Hepatocyte (in vitro differentiated cells): Measurements from ENCODE around the gene OR51L1. TPM values are rescaled to one million over a fixed set of nuclear protein-coding genes. Genes with fewer than 3 reads are reported as not detected.

ENCODE experiments used
- DNase-seq: peaks from one replicate; pipeline ENCODE4 v3.0.0-alpha.2; 2016; ENCODE audit warnings: low spot score
- H2AFZ ChIP-seq: fragments of 200-600 bp; sonication (generic); 2 replicates; pipeline ENCODE4 v1.6.0; 2016; ENCODE audit warnings: antibody characterized with exemption, mild to moderate bottlenecking
- H3K27ac ChIP-seq: fragments of 200-600 bp; sonication (generic); 2 replicates; pipeline ENCODE4 v1.5.1; 2016; ENCODE audit warnings: mild to moderate bottlenecking
- H3K27me3 ChIP-seq: fragments of 200-600 bp; sonication (generic); 2 replicates; pipeline ENCODE4 v1.6.1; 2016
- H3K36me3 ChIP-seq: fragments of 200-600 bp; sonication (generic); replicated peaks from 2 replicates; pipeline ENCODE4 v1.5.1; 2016; ENCODE audit warnings: low read depth; ENCODE audit not compliant: insufficient read depth
- H3K4me1 ChIP-seq: fragments of 200-600 bp; sonication (generic); 2 replicates; pipeline ENCODE4 v1.5.1; 2016; ENCODE audit warnings: mild to moderate bottlenecking, moderate library complexity; ENCODE audit not compliant: insufficient read depth
- H3K4me2 ChIP-seq: fragments of 200-600 bp; sonication (generic); 2 replicates; pipeline ENCODE4 v1.6.0; 2016
- H3K4me3 ChIP-seq: fragments of 200-600 bp; sonication (generic); 2 replicates; pipeline ENCODE4 v1.5.1; 2016; ENCODE audit warnings: mild to moderate bottlenecking
- H3K79me2 ChIP-seq: fragments of 200-600 bp; sonication (generic); 2 replicates; pipeline ENCODE4 v1.6.0; 2017; ENCODE audit warnings: mild to moderate bottlenecking
- H3K9me2 ChIP-seq: fragments of 200-600 bp; sonication (generic); replicated peaks from 2 replicates; pipeline ENCODE4 v1.6.0; 2017; ENCODE audit warnings: mild to moderate bottlenecking; ENCODE audit not compliant: insufficient read depth
- H3K9me3 ChIP-seq: fragments of 200-600 bp; sonication (generic); 2 replicates; pipeline ENCODE4 v1.5.1; 2016; ENCODE audit warnings: low read depth, mild to moderate bottlenecking
- H4K20me1 ChIP-seq: fragments of 200-600 bp; sonication (generic); 2 replicates; pipeline ENCODE4 v1.6.0; 2016; ENCODE audit warnings: mild to moderate bottlenecking; ENCODE audit not compliant: insufficient read depth, poor library complexity, severe bottlenecking
- EZH2 ChIP-seq: fragments of 200-600 bp; sonication (generic); IDR thresholded peaks from 2 replicates; pipeline ENCODE4 v1.6.1; 2016; ENCODE audit warnings: antibody characterized with exemption, mild to moderate bottlenecking, borderline replicate concordance
- EZH2phosphoT487 ChIP-seq: fragments of 200-600 bp; sonication (generic); IDR thresholded peaks from one replicate; pipeline ENCODE4 v1.6.1; 2018; ENCODE audit warnings: antibody characterized with exemption, mild to moderate bottlenecking, low read depth, moderate library complexity; ENCODE audit not compliant: unreplicated experiment, severe bottlenecking
- whole genome bisulfite sequencing: methylation state at CpG from one replicate; pipeline ENCODE4 v1.1.6; 2016; ENCODE audit warnings: low lambda C conversion rate; ENCODE audit errors: missing lambda C conversion rate; 5-methylcytosine and 5-hydroxymethylcytosine counted together
- polyA plus RNA-seq: library from polyadenylated mRNA; unstranded; fragments of >200 nt; fragmentation: Nextera tagmentation; extraction: Ambion mirVana; gene quantifications from 2 replicates; pipeline ENCODE4 v1.2.1, GENCODE V29; 2016
- total RNA-seq: library from RNA; depleted of rRNA; stranded (reverse); fragments of >200 nt; gene quantifications from 2 replicates; pipeline ENCODE4 v1.2.3, GENCODE V29; 2014
- TF ChIP-seq, protein P1 (sequence below): fragments of 200-600 bp; sonication (generic); IDR thresholded peaks from 2 replicates; pipeline ENCODE4 v1.5.1; 2016; ENCODE audit warnings: antibody characterized with exemption, mild to moderate bottlenecking; ENCODE audit not compliant: poor library complexity

Gene OR51L1
- total and polyA plus RNA-seq, 2 experiments from 2014 or later: not detected

DNA sequence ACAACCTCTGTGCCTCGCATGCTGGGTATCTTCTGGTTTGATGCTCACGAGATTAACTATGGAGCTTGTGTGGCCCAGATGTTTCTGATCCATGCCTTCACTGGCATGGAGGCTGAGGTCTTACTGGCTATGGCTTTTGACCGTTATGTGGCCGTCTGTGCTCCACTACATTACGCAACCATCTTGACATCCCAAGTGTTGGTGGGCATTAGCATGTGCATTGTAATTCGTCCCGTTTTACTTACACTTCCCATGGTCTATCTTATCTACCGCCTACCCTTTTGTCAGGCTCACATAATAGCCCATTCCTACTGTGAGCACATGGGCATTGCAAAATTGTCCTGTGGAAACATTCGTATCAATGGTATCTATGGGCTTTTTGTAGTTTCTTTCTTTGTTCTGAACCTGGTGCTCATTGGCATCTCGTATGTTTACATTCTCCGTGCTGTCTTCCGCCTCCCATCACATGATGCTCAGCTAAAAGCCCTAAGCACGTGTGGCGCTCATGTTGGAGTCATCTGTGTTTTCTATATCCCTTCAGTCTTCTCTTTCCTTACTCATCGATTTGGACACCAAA, 52.2 kb downstream of the OR51L1 start:
- Histone ChIP-seq H3K4me2 (no peak overlapping the region), H3K79me2 (no peaks in the 10 kb centered on the region), H3K9me2 (no peaks in the 10 kb centered on the region), H2AFZ (no peak overlapping the region), H4K20me1 (no peaks in the 10 kb centered on the region), H3K9me3 (no peaks in the 10 kb centered on the region), H3K4me1 (no peaks in the 10 kb centered on the region), H3K27ac (no peak overlapping the region), H3K36me3 (no peaks in the 10 kb centered on the region), H3K27me3 (no peaks in the 10 kb centered on the region), H3K4me3 (no peak overlapping the region)
- DNase-seq: no peak
- TF ChIP-seq EZH2phosphoT487 (no peak), EZH2 (no peak)
- TF ChIP-seq, protein P1, sequence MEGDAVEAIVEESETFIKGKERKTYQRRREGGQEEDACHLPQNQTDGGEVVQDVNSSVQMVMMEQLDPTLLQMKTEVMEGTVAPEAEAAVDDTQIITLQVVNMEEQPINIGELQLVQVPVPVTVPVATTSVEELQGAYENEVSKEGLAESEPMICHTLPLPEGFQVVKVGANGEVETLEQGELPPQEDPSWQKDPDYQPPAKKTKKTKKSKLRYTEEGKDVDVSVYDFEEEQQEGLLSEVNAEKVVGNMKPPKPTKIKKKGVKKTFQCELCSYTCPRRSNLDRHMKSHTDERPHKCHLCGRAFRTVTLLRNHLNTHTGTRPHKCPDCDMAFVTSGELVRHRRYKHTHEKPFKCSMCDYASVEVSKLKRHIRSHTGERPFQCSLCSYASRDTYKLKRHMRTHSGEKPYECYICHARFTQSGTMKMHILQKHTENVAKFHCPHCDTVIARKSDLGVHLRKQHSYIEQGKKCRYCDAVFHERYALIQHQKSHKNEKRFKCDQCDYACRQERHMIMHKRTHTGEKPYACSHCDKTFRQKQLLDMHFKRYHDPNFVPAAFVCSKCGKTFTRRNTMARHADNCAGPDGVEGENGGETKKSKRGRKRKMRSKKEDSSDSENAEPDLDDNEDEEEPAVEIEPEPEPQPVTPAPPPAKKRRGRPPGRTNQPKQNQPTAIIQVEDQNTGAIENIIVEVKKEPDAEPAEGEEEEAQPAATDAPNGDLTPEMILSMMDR: no peak
- WGBS: 84% methylated on average over 15 of the region's 15 CpGs

Other genes starting within 250 kb of the OR51L1 start
- gene OR51F1, start 224.9 kb upstream of the OR51L1 start, total RNA-seq: not detected in 2 replicates
- not detected in 2 replicates for gene OR51F1, start 224.9 kb upstream of the OR51L1 start, polyA plus RNA-seq
- gene OR52R1, start 190.5 kb upstream of the OR51L1 start, total RNA-seq: not detected in 2 replicates
- not detected in 2 replicates for gene OR52R1, start 190.5 kb upstream of the OR51L1 start, polyA plus RNA-seq
- not detected in 2 replicates for gene OR51F2, start 173.5 kb upstream of the OR51L1 start, total RNA-seq
- not detected in 2 replicates for gene OR51F2, start 173.5 kb upstream of the OR51L1 start, polyA plus RNA-seq
- not detected in 2 replicates for gene OR51S1, start 145.6 kb upstream of the OR51L1 start, total RNA-seq
- gene OR51S1, start 145.6 kb upstream of the OR51L1 start, polyA plus RNA-seq: not detected in 2 replicates
- not detected in 2 replicates for gene OR51T1, start 113.0 kb upstream of the OR51L1 start, total RNA-seq
- not detected in 2 replicates for gene OR51T1, start 113.0 kb upstream of the OR51L1 start, polyA plus RNA-seq
- gene OR51A7, start 91.1 kb upstream of the OR51L1 start, total RNA-seq: not detected in 2 replicates
- gene OR51A7, start 91.1 kb upstream of the OR51L1 start, polyA plus RNA-seq: not detected in 2 replicates
- gene OR51G2, start 75.5 kb upstream of the OR51L1 start, total RNA-seq: not detected in 2 replicates
- gene OR51G2, start 75.5 kb upstream of the OR51L1 start, polyA plus RNA-seq: not detected in 2 replicates
- gene OR51G1, start 70.5 kb upstream of the OR51L1 start, total RNA-seq: not detected in 2 replicates
- gene OR51G1, start 70.5 kb upstream of the OR51L1 start, polyA plus RNA-seq: not detected in 2 replicates
- not detected in 2 replicates for gene OR51A4, start 47.2 kb upstream of the OR51L1 start, total RNA-seq
- gene OR51A4, start 47.2 kb upstream of the OR51L1 start, polyA plus RNA-seq: not detected in 2 replicates
- gene OR51A2, start 39.1 kb upstream of the OR51L1 start, total RNA-seq: not detected in 2 replicates
- not detected in 2 replicates for gene OR51A2, start 39.1 kb upstream of the OR51L1 start, polyA plus RNA-seq
- not detected in 2 replicates for gene OR52J3, start 51.7 kb downstream of the OR51L1 start, total RNA-seq
- gene OR52J3, start 51.7 kb downstream of the OR51L1 start, polyA plus RNA-seq: not detected in 2 replicates
- gene OR52E2, start 64.8 kb downstream of the OR51L1 start, total RNA-seq: not detected in 2 replicates
- gene OR52E2, start 64.8 kb downstream of the OR51L1 start, polyA plus RNA-seq: not detected in 2 replicates
- not detected in 2 replicates for gene OR52E1, start 74.7 kb downstream of the OR51L1 start, total RNA-seq
- gene OR52E1, start 74.7 kb downstream of the OR51L1 start, polyA plus RNA-seq: not detected in 2 replicates
- not detected in 2 replicates for gene OR52A5, start 143.5 kb downstream of the OR51L1 start, total RNA-seq
- gene OR52A5, start 143.5 kb downstream of the OR51L1 start, polyA plus RNA-seq: not detected in 2 replicates
- not detected in 2 replicates for gene OR52A1, start 159.9 kb downstream of the OR51L1 start, total RNA-seq
- gene OR52A1, start 159.9 kb downstream of the OR51L1 start, polyA plus RNA-seq: not detected in 2 replicates
- gene OR51V1, start 205.8 kb downstream of the OR51L1 start, total RNA-seq: not detected in 2 replicates
- gene OR51V1, start 205.8 kb downstream of the OR51L1 start, polyA plus RNA-seq: not detected in 2 replicates
- gene HBB, start 232.2 kb downstream of the OR51L1 start, total RNA-seq: not detected in 2 replicates
- not detected in 2 replicates for gene HBB, start 232.2 kb downstream of the OR51L1 start, polyA plus RNA-seq
- gene HBD, start 239.6 kb downstream of the OR51L1 start, total RNA-seq: not detected in 2 replicates
- gene HBD, start 239.6 kb downstream of the OR51L1 start, polyA plus RNA-seq: not detected in 2 replicates